HepG2 (cell line): Measurements from ENCODE around the gene ASXL1. TPM values are rescaled to one million over a fixed set of nuclear protein-coding genes. Genes with fewer than 3 reads are reported as not detected.
A peak's percentile ranks its signal among the peaks of the same experiment; 100 is the strongest.

Experiments used
- FOXP4 ChIP-seq: sonication (generic); formaldehyde crosslinking; IDR thresholded peaks from 2 replicates; pipeline ENCODE4 v1.4.0; 2020; ENCODE audit warnings: missing genetic modification reagents
- HNF4G ChIP-seq, 2 experiments: sonication (generic) in 1 of 2; formaldehyde crosslinking in 1 of 2; IDR thresholded peaks; 2 replicates each; pipeline versions ENCODE4 v1.4.0 to v1.6.1; 2011 to 2020; ENCODE audit warnings: borderline replicate concordance in 2 of 2, low read depth in 2 of 2, mild to moderate bottlenecking in 2 of 2, low read length in 1 of 2, missing genetic modification reagents in 1 of 2, moderate library complexity in 1 of 2
- NR2F1 ChIP-seq, 2 experiments: fragments of 450-650 bp in 1 of 2; formaldehyde crosslinking in 1 of 2; IDR thresholded peaks; 2 replicates each; pipeline versions ENCODE4 v1.5.0 to v1.6.1; 2016 to 2020; ENCODE audit warnings: mild to moderate bottlenecking in 1 of 2, missing compliant biosample characterization in 1 of 2, missing genetic modification reagents in 1 of 2, moderate library complexity in 1 of 2
- RARA ChIP-seq: IDR thresholded peaks from 2 replicates; pipeline ENCODE4 v1.6.1; 2016; ENCODE audit warnings: missing genetic modification reagents, missing compliant biosample characterization
- RXRB ChIP-seq: IDR thresholded peaks from 2 replicates; pipeline ENCODE4 v1.6.1; 2016; ENCODE audit warnings: borderline replicate concordance, missing genetic modification reagents, missing compliant biosample characterization
- SIN3B ChIP-seq: fragments of 150-350 bp; IDR thresholded peaks from 2 replicates; pipeline ENCODE4 v1.6.1; 2014; ENCODE audit warnings: low read length
- TARDBP ChIP-seq: sonication (generic); formaldehyde crosslinking; IDR thresholded peaks from 2 replicates; pipeline ENCODE4 v1.8.0; 2022; ENCODE audit warnings: mild to moderate bottlenecking, missing genetic modification reagents
- TBX2 ChIP-seq: sonication (generic); formaldehyde crosslinking; IDR thresholded peaks from 2 replicates; pipeline ENCODE4 v1.5.0; 2020; ENCODE audit warnings: missing genetic modification reagents, mild to moderate bottlenecking, borderline replicate concordance
- TFE3 ChIP-seq: IDR thresholded peaks from 2 replicates; pipeline ENCODE4 v1.6.1; 2016
- THYN1 ChIP-seq: sonication (generic); formaldehyde crosslinking; IDR thresholded peaks from 2 replicates; pipeline ENCODE4 v1.8.1; 2023; ENCODE audit warnings: low read depth, mild to moderate bottlenecking, moderate library complexity, missing genetic modification reagents, borderline replicate concordance
- YEATS4 ChIP-seq: sonication (generic); formaldehyde crosslinking; IDR thresholded peaks from 2 replicates; pipeline ENCODE4 v1.4.0; 2020; ENCODE audit warnings: missing genetic modification reagents, borderline replicate concordance
- YY1 ChIP-seq: IDR thresholded peaks from 2 replicates; pipeline ENCODE4 v1.6.1; 2011; ENCODE audit warnings: low read length, low read depth, moderate library complexity, mild to moderate bottlenecking; ENCODE audit not compliant: insufficient read depth, insufficient replicate concordance
- ZBTB49 ChIP-seq: sonication (generic); formaldehyde crosslinking; IDR thresholded peaks from 2 replicates; pipeline ENCODE4 v1.4.0; 2020; ENCODE audit warnings: missing genetic modification reagents, borderline replicate concordance
- ZNF20 ChIP-seq: sonication (generic); formaldehyde crosslinking; IDR thresholded peaks from 2 replicates; pipeline ENCODE4 v1.4.0; 2020; ENCODE audit warnings: mild to moderate bottlenecking, moderate library complexity, missing genetic modification reagents
- ZNF512 ChIP-seq: sonication (generic); formaldehyde crosslinking; IDR thresholded peaks from 2 replicates; pipeline ENCODE4 v1.4.0; 2020; ENCODE audit warnings: mild to moderate bottlenecking, missing genetic modification reagents
- ZNF572 ChIP-seq: sonication (generic); formaldehyde crosslinking; IDR thresholded peaks from 2 replicates; pipeline ENCODE4 v1.5.1; 2020; ENCODE audit warnings: mild to moderate bottlenecking, missing genetic modification reagents
- polyA plus RNA-seq, 8 experiments: library from polyadenylated mRNA; depleted of rRNA in 3 of 8; stranded (reverse) in 7 of 8; unstranded in 1 of 8; fragments of >200 nt; fragmentation: Illumina TruSeq in 4 of 8; extraction: Trizol in 4 of 8; gene quantifications; 2 replicates each; pipeline versions ENCODE4 v1.2.1 to v1.2.3, GENCODE V29; 2011 to 2016; ENCODE audit warnings: low read depth in 4 of 8, missing spikeins in 1 of 8, mixed read lengths in 1 of 8; ENCODE audit not compliant: insufficient read depth in 1 of 8
- total RNA-seq, 5 experiments: library from RNA; depleted of rRNA; stranded (reverse); fragments of >200 nt; fragmentation: Illumina TruSeq; extraction: Trizol; gene quantifications; 2 replicates each; pipeline ENCODE4 v1.2.3, GENCODE V29; 2016; ENCODE audit warnings: low read depth in 1 of 5
- TF ChIP-seq, protein P1 (sequence below): sonication (generic); formaldehyde crosslinking; conservative IDR thresholded peaks from 2 replicates; pipeline ENCODE4 v1.5.0; 2020; ENCODE audit warnings: missing genetic modification reagents

The ASXL1 gene
- total and polyA plus RNA-seq, 2 of the 13 experiments (the other 11 are each of a cell fraction or from before 2014, with no cell fraction given) = 62.1 to 74.8 TPM

- TF ChIP-seq ZBTB49 (CRISPR knock-in tag) (no peak), TBX2 (CRISPR knock-in tag) (no peak), ZNF572 (CRISPR knock-in tag) (no peak), NR2F1 (CRISPR knock-in tag; IDR thresholded peaks at IDR 0.05) (0 out of 4 replicates have a peak, but pooled peaks of 1 of the 2 experiments have one; percentile 35), TARDBP (CRISPR knock-in tag) (no peak), FOXP4 (CRISPR knock-in tag) (no peak), ZNF512 (CRISPR knock-in tag) (no peak), RXRB (CRISPR knock-in tag) (peak; percentile 38; the same call in 1 of the 2 replicates), YY1 (peak; percentile 42), RARA (peak; percentile 34; the same call in 1 of the 2 replicates), HNF4G (IDR thresholded peaks at IDR 0.05; ENCODE audit: borderline replicate concordance, low read depth, low read length) (peak; percentile 97), HNF4G (CRISPR knock-in tag; IDR thresholded peaks at IDR 0.05; ENCODE audit: borderline replicate concordance, low read depth) (0 out of 2 replicates have a peak, but pooled peaks have one; percentile 58), YEATS4 (CRISPR knock-in tag) (no peak), SIN3B (no peak), ZNF20 (CRISPR knock-in tag) (no peak), THYN1 (no peak), TFE3 (CRISPR knock-in tag) (0 out of 2 replicates have a peak, but pooled peaks have one; percentile 26)
- TF ChIP-seq, protein P1, sequence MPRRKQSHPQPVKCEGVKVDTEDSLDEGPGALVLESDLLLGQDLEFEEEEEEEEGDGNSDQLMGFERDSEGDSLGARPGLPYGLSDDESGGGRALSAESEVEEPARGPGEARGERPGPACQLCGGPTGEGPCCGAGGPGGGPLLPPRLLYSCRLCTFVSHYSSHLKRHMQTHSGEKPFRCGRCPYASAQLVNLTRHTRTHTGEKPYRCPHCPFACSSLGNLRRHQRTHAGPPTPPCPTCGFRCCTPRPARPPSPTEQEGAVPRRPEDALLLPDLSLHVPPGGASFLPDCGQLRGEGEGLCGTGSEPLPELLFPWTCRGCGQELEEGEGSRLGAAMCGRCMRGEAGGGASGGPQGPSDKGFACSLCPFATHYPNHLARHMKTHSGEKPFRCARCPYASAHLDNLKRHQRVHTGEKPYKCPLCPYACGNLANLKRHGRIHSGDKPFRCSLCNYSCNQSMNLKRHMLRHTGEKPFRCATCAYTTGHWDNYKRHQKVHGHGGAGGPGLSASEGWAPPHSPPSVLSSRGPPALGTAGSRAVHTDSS (CRISPR knock-in tag) = no peak
Observed at GRCh38 chr20:32312718-32313424, 45.3 kb upstream of the ASXL1 start (continued).
